Measurements from ENCODE around the gene EFL1. TPM values are rescaled to one million over a fixed set of nuclear protein-coding genes. Genes with fewer than 3 reads are reported as not detected.

EFL1 gene
- total RNA-seq, 1 experiment from 2014 or later, result 17.6 TPM

DNA sequence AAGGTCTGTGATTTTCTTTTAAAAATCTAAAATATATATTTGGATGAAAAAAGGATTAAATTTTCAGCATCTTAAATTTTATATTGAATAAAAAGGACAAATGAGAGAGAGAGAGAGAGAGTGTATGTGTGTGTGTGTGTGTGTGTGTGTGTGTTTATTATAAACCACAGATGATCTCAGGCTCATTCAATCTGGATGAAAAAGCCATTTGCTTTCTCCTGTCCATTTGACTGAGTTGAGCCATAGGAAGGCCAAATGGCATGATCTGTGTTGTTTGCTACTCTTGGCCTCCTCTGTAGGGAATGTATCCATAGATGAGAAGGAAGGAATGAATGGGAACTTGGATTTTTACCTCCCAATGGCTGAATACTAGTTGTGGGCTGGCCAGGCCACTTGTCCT lies 124.2 kb downstream of the EFL1 start:
- no peak for DNase-seq (ENCODE audit: low read depth, low spot score)
- in situ Hi-C loops (cut with HindIII; ENCODE audit: low pct_unique_long_range_greater_than_20kb, low sequenced_read_pairs), result no loop called here

- in situ Hi-C loops (cut with HindIII; ENCODE audit: low pct_unique_long_range_greater_than_20kb, low sequenced_read_pairs), result no loop called here
- DNase-seq (ENCODE audit: low read depth, low spot score), result no peak
Observed at GRCh38 chr15:82137261-82137660, 125.3 kb downstream of the EFL1 start.

- no peak for DNase-seq (ENCODE audit: low read depth, low spot score)
- in situ Hi-C loops (cut with HindIII; ENCODE audit: low pct_unique_long_range_greater_than_20kb, low sequenced_read_pairs), result no loop called here
Observed at GRCh38 chr15:82136120-82136519, 126.4 kb downstream of the EFL1 start.

DNA sequence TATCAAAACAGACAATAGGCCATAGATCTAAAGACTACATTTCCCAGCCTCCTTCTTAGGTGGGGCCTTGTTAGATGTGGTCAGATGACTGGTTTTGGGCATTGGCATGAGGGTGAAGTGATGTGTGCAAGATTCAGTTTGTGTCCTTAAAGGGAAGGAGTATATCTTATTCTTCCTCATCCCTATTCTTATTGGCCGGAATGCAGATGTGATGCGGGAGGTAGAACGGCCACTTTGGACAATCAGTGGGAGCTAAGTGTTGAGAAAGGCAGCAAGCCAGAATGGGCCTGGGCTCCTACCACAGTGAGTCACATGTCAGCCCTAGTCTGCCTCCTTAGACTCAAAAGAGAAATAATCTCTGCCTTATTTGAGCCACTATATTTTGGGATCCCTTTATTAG lies 126.9 kb downstream of the EFL1 start:
- in situ Hi-C loops (cut with HindIII; ENCODE audit: low pct_unique_long_range_greater_than_20kb, low sequenced_read_pairs), result no loop called here
- no peak for DNase-seq (ENCODE audit: low read depth, low spot score)

DNA sequence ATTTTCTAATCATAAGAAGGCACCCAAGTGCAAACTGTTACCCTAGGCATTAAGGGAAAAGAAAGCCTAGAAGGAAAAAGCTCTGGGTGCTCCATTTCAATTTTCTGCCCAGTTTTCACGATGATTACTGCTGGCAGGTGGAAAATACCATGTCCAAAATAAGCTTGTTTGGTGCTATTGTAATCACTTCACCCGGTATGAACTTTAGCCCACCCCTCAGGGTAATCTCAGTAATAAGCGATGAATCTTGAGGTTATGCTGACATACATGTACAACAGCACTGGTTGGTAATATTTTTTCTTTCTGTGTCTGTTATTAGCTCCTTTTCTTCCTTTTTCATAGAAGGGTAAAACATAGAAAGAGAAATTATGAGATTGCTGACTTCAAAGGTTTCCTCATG lies 128.1 kb downstream of the EFL1 start:
- in situ Hi-C loops (cut with HindIII; ENCODE audit: low pct_unique_long_range_greater_than_20kb, low sequenced_read_pairs), result no loop called here
- no peak for DNase-seq (ENCODE audit: low read depth, low spot score)

DNA sequence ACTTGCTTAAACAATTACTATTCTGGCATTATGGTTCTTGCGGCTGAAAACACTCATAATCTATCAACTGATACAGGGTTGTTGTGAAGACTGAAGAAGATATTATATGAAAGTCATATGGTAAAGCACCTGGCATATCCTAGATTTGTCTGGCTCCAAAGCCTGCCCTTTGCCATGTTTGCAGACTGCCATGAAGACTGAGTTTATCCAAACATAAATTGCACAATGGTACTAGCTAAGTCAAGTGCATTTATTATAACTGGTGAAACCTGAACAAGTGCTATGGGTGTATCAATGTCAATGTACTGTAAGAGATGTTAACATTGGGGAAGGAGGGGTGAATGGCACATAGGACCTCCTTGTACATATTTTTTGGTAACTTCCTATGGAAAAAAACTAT lies 129.3 kb downstream of the EFL1 start:
- in situ Hi-C loops (cut with HindIII; ENCODE audit: low pct_unique_long_range_greater_than_20kb, low sequenced_read_pairs), result no loop called here
- DNase-seq (ENCODE audit: low read depth, low spot score), result no peak

DNA sequence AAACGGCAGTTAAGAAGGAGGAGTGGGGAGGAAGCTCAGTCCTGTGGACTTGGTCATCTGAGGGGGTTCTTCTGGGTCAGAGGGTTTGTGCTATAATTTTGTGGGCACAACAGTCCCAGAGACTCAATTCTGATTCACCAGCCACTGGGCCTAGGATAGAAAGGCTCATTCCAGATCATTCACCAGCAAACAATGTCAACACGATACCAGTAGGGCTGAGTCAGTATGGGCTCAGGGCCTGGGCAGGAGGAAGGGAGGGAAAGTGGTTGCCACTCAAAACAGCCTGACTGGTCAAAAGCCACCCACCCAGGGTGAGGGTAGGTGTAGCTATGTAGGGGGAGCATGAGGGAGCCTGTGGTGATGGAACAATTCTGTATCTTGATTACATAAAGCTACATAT lies 129.8 kb downstream of the EFL1 start:
- DNase-seq (ENCODE audit: low read depth, low spot score), result no peak
- in situ Hi-C loops (cut with HindIII; ENCODE audit: low pct_unique_long_range_greater_than_20kb, low sequenced_read_pairs), result no loop called here

- in situ Hi-C loops (cut with HindIII; ENCODE audit: low pct_unique_long_range_greater_than_20kb, low sequenced_read_pairs), result no loop called here
- no peak for DNase-seq (ENCODE audit: low read depth, low spot score)
Observed at GRCh38 chr15:82132096-82132495, 130.4 kb downstream of the EFL1 start.

- DNase-seq (ENCODE audit: low read depth, low spot score), result no peak
- in situ Hi-C loops (cut with HindIII; ENCODE audit: low pct_unique_long_range_greater_than_20kb, low sequenced_read_pairs), result no loop called here
Observed at GRCh38 chr15:82130248-82130647, 132.3 kb downstream of the EFL1 start.

DNA sequence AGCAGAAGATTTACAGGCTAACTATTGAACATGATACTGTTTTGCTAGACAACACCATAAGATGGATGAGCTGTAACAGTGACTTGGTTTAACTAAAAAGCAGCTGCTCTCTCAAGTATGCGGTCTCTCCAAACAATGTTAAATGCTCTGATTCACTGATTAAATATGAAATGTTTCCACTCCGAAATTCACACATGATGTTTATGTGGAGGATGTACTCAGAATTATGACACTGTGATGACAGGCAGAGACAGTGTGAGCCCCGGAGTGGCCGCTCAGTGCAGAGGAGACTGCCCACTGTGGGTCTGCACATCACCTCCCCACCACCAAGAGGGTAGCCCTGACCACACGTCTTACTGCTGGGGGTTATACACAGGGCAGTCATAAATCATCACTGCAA lies 132.8 kb downstream of the EFL1 start:
- in situ Hi-C loops (cut with HindIII; ENCODE audit: low pct_unique_long_range_greater_than_20kb, low sequenced_read_pairs), result no loop called here
- DNase-seq (ENCODE audit: low read depth, low spot score), result no peak

GRCh38 chr15:82129149-82129692 lies 133.3 kb downstream of the EFL1 start:
- in situ Hi-C loops (cut with HindIII; ENCODE audit: low pct_unique_long_range_greater_than_20kb, low sequenced_read_pairs), result no loop called here

DNA sequence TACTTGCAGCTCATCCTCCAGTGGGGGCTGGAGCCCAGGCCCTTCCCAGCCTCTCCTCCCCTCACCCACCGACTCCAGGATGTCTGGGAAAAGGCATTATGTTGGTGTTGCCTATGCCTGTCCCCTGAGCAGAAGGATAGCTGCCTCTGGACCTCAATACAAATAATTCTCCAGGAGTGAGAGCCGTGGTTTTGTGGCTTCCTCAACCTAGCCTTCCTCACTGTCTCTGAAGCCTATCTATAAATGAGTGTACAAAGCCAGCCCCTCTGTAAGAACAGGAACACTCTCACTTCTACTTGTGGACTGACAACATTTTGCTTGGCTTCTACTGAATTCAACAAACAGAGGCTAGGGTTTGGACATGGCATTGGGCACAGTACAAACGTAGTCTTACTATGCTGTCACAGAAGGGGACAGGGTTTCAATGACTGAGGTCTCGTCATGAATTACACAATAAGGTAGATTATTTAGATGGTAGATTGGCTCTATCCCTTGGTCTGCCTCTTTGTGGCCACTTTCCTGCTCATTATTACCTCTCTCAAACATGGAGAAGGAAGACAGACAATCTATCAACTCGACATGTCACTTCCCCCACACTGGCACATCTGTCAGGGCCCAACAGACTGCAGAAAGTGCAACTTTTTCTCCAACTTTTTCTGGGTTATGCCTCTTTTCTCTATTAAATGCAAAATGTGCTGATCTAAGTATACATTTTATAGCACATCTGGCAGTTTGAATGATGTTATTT lies 134.0 kb downstream of the EFL1 start:
- in situ Hi-C loops (cut with HindIII; ENCODE audit: low pct_unique_long_range_greater_than_20kb, low sequenced_read_pairs), result no loop called here
- no peak for DNase-seq (ENCODE audit: low read depth, low spot score)

More at GRCh38 chr15:82129149-82129692, 133.3 kb downstream of the EFL1 start:
- no peak for DNase-seq (ENCODE audit: low read depth, low spot score)

GRCh38 chr15:82127581-82127980 lies 135.0 kb downstream of the EFL1 start:
- in situ Hi-C loops (cut with HindIII; ENCODE audit: low pct_unique_long_range_greater_than_20kb, low sequenced_read_pairs), result no loop called here
- DNase-seq (ENCODE audit: low read depth, low spot score), result no peak

DNA sequence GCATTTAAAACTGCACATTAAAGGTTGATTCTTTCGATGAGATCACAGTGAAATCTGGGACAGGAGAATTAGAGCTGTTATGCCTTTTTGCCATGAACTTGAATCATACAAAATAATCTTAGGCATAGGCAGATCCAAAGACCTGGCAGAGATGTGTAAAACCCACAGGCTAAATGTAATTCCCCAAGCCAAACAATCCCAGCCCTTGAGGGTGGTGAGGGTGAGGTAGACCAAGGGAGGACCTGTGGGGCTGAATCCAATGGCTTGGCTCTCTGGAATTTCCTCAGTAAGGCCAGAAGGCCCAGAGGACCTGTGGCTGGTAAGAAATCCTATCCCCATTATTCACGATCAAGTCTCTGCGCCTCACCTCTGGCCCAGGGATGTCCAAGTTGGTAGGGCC lies 136.2 kb downstream of the EFL1 start:
- DNase-seq (ENCODE audit: low read depth, low spot score), result no peak
- in situ Hi-C loops (cut with HindIII; ENCODE audit: low pct_unique_long_range_greater_than_20kb, low sequenced_read_pairs), result no loop called here

- DNase-seq (ENCODE audit: low read depth, low spot score), result no peak
- in situ Hi-C loops (cut with HindIII; ENCODE audit: low pct_unique_long_range_greater_than_20kb, low sequenced_read_pairs), result no loop called here
Observed at GRCh38 chr15:82124331-82125263, 137.9 kb downstream of the EFL1 start.

GRCh38 chr15:82122746-82123400 lies 139.7 kb downstream of the EFL1 start:
- no peak for DNase-seq (ENCODE audit: low read depth, low spot score)
- in situ Hi-C loops (cut with HindIII; ENCODE audit: low pct_unique_long_range_greater_than_20kb, low sequenced_read_pairs), result no loop called here

- DNase-seq (ENCODE audit: low read depth, low spot score), result no peak
- in situ Hi-C loops (cut with HindIII; ENCODE audit: low pct_unique_long_range_greater_than_20kb, low sequenced_read_pairs), result no loop called here
Observed at GRCh38 chr15:82118040-82118439, 144.5 kb downstream of the EFL1 start.

DNA sequence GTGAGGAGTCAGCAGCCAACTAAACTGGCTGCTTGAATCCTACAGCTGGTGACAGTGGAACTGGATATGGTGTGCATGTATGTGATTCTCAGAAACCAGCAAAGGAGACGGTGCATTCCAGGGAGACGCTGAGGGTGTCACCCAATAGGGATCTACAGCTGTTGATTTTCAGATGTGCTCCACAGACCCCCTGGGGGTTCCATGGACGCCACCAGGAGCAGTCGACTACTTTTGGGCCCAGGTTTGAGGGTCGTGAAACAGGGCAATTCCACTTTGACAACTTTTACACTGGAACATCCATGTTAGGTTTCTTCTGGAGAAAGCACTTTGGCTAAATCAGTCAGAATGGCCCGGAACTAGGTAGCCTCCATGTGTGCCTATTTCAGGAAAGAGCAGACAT lies 145.2 kb downstream of the EFL1 start:
- DNase-seq (ENCODE audit: low read depth, low spot score), result no peak
- in situ Hi-C loops (cut with HindIII; ENCODE audit: low pct_unique_long_range_greater_than_20kb, low sequenced_read_pairs), result no loop called here
